Body of pancreas (tissue), 4 donors: ENCODE data around the gene SLC44A1. TPM values are rescaled to one million over a fixed set of nuclear protein-coding genes. Genes with fewer than 3 reads are reported as not detected.

Source experiments
- ATAC-seq: fragments of 150-250 bp; one replicate; pipeline ENCODE4 v1.9.1; 2016
- DNase-seq, 4 donors: peaks; one replicate each; pipeline ENCODE4 v3.0.0-alpha.2; 2019
- H3K27ac ChIP-seq, 4 donors: fragments of 200-600 bp; sonication (generic); 1 replicate in 3 of 4; 2 replicates in 1 of 4; pipeline versions ENCODE4 v1.5.1 to v1.6.1; 2016 to 2019; ENCODE audit warnings: mild to moderate bottlenecking in 1 of 4, mixed read lengths in 1 of 4, moderate library complexity in 1 of 4
- H3K27me3 ChIP-seq, 2 donors: fragments of 200-600 bp; sonication (generic); one replicate each; pipeline ENCODE4 v1.6.0; 2016; ENCODE audit warnings: mild to moderate bottlenecking in 1 of 2
- H3K36me3 ChIP-seq, 2 donors: fragments of 200-600 bp; sonication (generic); replicated peaks in 1 of 2; 2 replicates each; pipeline ENCODE4 v1.5.1; 2016; ENCODE audit warnings: low read depth in 2 of 2; ENCODE audit not compliant: insufficient read depth in 1 of 2
- H3K4me1 ChIP-seq: fragments of 200-600 bp; sonication (generic); one replicate; pipeline ENCODE4 v1.6.0; 2016
- H3K4me3 ChIP-seq, 2 donors: fragments of 200-600 bp; sonication (generic); 1 replicate in 1 of 2; 2 replicates in 1 of 2; pipeline ENCODE4 v1.5.1; 2016 to 2019
- H3K9me3 ChIP-seq, 3 donors: fragments of 200-600 bp; sonication (generic); 1 replicate in 2 of 3; 2 replicates in 1 of 3; pipeline ENCODE4 v1.5.1; 2016
- POLR2A ChIP-seq, 3 donors: fragments of 450-650 bp; IDR thresholded peaks; one replicate each; pipeline ENCODE4 v1.6.1; 2016; ENCODE audit warnings: antibody characterized with exemption in 3 of 3, mild to moderate bottlenecking in 2 of 3
- WGBS, 2 donors: methylation state at CpG; one replicate each; pipeline ENCODE4 v1.1.5; 2017; 5-methylcytosine and 5-hydroxymethylcytosine counted together
- intact Hi-C: fragments of 100-400 bp; cut with DNase I; formaldehyde crosslinking; loops from one replicate; pipeline ENCODE4 v1.15.1; 2023
- total RNA-seq, 2 donors: library from RNA; depleted of rRNA; stranded (reverse); fragments of >200 nt; gene quantifications; one replicate each; pipeline ENCODE4 v1.1.0, GENCODE V29; 2016
- TF ChIP-seq, protein P1 (sequence below), 7 experiments: fragments of 450-650 bp in 4 of 7; fragments of 200-600 bp in 3 of 7; sonication (generic) in 3 of 7; IDR thresholded peaks; one replicate each; pipeline ENCODE4 v1.5.1; 2016 to 2019; ENCODE audit warnings: antibody characterized with exemption in 7 of 7

The SLC44A1 gene
- total RNA-seq, 2 donors from 2014 or later: 15.5 to 39.4 TPM

DNA sequence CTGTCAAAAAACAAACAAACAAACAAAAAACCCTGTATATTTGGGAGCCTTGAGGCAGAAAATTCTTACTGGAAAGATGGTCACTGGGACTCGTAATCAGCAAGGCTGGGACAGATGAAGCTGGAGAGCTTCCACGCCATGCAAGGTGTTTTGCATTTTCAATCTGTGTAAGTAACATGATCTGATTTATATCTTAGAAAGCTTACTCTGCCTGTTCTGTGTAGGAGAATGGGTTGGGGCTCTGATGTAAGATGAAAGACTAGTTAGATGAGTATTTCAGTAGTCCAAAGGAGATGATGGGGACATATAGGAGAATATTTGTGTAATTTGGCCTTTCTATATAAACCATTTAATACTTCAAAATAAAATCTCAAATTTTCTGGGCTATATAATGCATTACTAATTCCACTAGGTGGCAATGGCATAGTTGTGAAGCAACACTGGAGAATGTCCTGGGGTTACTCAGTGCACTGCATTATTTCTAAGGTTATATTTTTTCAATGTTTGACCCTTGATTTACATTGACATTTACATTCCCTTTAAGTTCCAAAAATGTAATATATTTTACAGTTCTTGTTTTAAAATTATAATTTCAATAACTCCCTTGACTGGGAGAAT is 181.5 kb downstream of the SLC44A1 start:
- ATAC-seq: no peak
- intact Hi-C loops: no loop called here

DNA sequence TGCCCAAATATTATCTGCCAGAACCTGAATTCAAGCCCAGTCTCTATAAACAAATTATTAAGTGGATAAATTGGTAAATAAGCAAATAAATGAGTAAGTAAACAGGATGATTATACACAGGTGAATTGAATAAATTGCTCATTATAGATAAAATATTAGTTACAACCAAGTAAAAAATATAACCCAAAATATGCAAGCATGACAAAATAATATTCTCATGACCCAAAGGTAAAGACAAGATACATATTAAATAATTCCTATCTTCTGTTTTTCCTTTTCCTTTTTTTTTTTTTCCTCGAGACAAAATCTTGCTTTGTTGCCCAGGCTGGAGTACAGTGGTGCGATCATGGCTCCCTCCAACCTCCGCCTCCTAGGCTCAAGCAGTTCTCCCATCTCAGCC is 182.2 kb downstream of the SLC44A1 start:
- DNase-seq (no peak), ATAC-seq (no peak)
- Histone ChIP-seq H3K4me3 (no peak overlapping the region), H3K4me1 (no peaks in the 10 kb centered on the region), H3K9me3 (no peaks in the 10 kb centered on the region), H3K27ac (no peak overlapping the region), H3K36me3 (no peaks in the 10 kb centered on the region), H3K27me3 (no peaks in the 10 kb centered on the region)
- 91 to 96% methylated on average over 3 of the region's 3 CpGs for WGBS, 2 donors
- intact Hi-C loops: no loop called here
- TF ChIP-seq, protein P1, sequence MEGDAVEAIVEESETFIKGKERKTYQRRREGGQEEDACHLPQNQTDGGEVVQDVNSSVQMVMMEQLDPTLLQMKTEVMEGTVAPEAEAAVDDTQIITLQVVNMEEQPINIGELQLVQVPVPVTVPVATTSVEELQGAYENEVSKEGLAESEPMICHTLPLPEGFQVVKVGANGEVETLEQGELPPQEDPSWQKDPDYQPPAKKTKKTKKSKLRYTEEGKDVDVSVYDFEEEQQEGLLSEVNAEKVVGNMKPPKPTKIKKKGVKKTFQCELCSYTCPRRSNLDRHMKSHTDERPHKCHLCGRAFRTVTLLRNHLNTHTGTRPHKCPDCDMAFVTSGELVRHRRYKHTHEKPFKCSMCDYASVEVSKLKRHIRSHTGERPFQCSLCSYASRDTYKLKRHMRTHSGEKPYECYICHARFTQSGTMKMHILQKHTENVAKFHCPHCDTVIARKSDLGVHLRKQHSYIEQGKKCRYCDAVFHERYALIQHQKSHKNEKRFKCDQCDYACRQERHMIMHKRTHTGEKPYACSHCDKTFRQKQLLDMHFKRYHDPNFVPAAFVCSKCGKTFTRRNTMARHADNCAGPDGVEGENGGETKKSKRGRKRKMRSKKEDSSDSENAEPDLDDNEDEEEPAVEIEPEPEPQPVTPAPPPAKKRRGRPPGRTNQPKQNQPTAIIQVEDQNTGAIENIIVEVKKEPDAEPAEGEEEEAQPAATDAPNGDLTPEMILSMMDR (IDR thresholded peaks at IDR 0.05): no peak
- TF ChIP-seq POLR2A (IDR thresholded peaks at IDR 0.05): no peak

More for the DNA sequence above, 181.5 kb downstream of the SLC44A1 start:
- no peaks in the 10 kb centered on the region for H3K36me3 ChIP-seq
- H3K27ac ChIP-seq: no peak overlapping the region
- no peak for DNase-seq
- H3K27me3 ChIP-seq: no peaks in the 10 kb centered on the region
- H3K4me1 ChIP-seq: no peaks in the 10 kb centered on the region
- H3K4me3 ChIP-seq: no peak overlapping the region
- no peaks in the 10 kb centered on the region for H3K9me3 ChIP-seq
- 41 to 50% methylated on average over 2 of the region's 2 CpGs for WGBS, 2 donors
- no peak for TF ChIP-seq POLR2A (IDR thresholded peaks at IDR 0.05)
- TF ChIP-seq, protein P1 (IDR thresholded peaks at IDR 0.05): peak in 5 of 7 experiments; percentile 36 to 54 (median 44)

DNA sequence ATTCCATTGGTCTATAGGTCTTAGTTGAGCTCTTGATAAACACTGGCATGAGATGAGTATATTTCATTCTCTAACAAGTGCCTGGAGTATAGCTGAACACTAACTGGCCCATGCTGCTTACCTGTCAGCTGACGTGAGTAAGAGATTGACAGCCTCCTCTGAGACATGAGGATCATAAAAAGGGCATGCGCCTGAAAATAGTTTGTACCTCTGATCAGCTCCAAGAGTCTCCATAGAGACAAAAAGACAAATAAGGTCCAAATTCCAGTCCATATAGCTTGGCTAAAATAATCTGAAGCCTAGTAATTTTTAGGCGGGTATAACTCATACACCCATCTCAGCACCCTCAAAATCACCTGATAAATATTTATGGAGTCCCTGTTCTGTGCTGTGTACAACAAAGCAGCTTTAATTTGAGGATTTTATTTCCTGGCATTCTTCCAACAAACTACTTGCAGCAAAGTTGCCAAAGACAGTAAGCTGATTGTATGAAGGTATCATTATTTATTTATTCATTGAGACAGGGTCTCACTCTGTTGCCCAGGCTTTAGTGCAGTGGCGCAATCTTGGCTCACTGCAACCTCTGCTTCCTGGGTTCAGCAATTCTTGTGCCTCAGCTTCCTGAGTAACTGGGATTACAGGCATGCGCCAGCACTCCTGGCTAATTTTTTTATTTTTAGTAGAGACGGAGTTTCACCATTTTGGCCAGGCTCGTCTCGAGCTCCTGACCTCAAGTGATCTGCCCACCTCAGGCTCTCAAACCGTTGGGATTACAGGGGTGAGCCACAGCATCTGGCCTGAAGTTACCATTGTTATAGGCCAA is 187.2 kb downstream of the SLC44A1 start:
- H3K27ac ChIP-seq: no peak overlapping the region
- no peaks in the 10 kb centered on the region for H3K36me3 ChIP-seq
- intact Hi-C loops: no loop called here
- H3K4me1 ChIP-seq: peaks cover 12% of the 10 kb centered on the region
- no peaks in the 10 kb centered on the region for H3K9me3 ChIP-seq
- ATAC-seq (no peak), DNase-seq (no peak)
- H3K4me3 ChIP-seq: no peak overlapping the region
- WGBS, 2 donors: 78 to 82% methylated on average over 9 of the region's 9 CpGs
- H3K27me3 ChIP-seq: no peaks in the 10 kb centered on the region
- no peak for TF ChIP-seq POLR2A (IDR thresholded peaks at IDR 0.05)

DNA sequence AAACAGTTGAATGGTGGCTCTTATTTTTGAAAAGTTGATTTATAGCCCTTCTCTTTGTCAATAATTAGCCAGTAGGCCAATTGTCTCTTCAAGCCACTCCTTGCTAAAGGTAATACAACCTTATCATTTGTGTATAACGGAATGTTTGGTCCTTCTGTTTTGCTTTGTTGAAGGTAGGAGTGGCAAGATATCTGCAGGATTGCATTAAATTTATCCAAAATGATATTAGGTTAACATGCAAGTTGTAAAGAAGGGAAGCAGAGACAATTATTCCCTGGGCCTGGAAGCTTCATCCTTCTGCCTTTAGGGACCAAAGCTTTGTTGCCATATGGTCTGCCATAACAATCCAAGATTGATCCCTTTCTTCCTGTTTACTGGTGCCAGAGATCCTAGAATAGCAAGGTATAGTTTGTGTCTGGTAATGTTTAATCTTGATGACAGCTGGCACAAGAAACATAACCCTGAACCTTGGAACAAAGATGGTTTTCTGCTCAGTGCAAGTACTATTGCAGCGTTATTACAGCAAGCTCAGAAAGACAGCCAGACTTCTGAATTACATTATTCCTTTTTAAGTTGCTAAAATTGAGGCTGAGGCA is 187.9 kb downstream of the SLC44A1 start:
- intact Hi-C loops: no loop called here
- no peak for DNase-seq
- H3K4me1 ChIP-seq: peaks cover 12% of the 10 kb centered on the region
- no peak for ATAC-seq
- no peaks in the 10 kb centered on the region for H3K36me3 ChIP-seq
- H3K27me3 ChIP-seq: no peaks in the 10 kb centered on the region
- H3K9me3 ChIP-seq: no peaks in the 10 kb centered on the region
- TF ChIP-seq, protein P1 (IDR thresholded peaks at IDR 0.05): no peak
- no peak for TF ChIP-seq POLR2A (IDR thresholded peaks at IDR 0.05)
- WGBS, 2 donors: 18 to 21% methylated on average over 2 of the region's 2 CpGs
- no peak overlapping the region for H3K4me3 ChIP-seq
- H3K27ac ChIP-seq: no peak overlapping the region

DNA sequence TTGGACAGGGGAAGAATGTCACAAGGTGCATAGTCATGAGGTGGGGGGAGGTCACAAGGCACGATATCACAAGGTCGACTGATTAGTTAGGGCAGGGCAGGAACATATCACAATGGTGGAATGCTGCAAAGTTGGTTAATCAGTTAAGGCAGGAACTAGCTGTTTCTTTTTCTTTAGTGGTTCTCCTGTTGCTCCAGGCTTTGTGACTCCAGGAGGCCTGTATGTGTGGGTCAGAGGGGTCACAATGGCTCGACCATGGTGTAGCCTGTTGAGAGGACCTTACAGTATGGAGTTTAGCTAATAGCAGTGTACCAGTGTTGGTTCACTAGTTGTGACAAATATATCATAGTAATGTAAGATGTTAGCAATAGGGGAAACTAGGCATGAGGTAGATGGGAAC is 191.0 kb downstream of the SLC44A1 start:
- Histone ChIP-seq H3K27ac (no peak overlapping the region), H3K4me1 (peaks cover 28% of the 10 kb centered on the region), H3K9me3 (no peaks in the 10 kb centered on the region), H3K27me3 (no peaks in the 10 kb centered on the region), H3K4me3 (no peak overlapping the region), H3K36me3 (no peaks in the 10 kb centered on the region)
- no peak for DNase-seq
- intact Hi-C loops: no loop called here
- WGBS, 2 donors: 59 to 60% methylated on average over 3 of the region's 3 CpGs
- TF ChIP-seq, protein P1 (IDR thresholded peaks at IDR 0.05): no peak
- TF ChIP-seq POLR2A (IDR thresholded peaks at IDR 0.05): no peak
- ATAC-seq: no peak
